ENCODE data around the gene ETHE1. TPM values are rescaled to one million over a fixed set of nuclear protein-coding genes. Genes with fewer than 3 reads are reported as not detected.

Gene ETHE1
- total RNA-seq, 3 donors from 2014 or later, result 235 to 713 (median 450) TPM

DNA sequence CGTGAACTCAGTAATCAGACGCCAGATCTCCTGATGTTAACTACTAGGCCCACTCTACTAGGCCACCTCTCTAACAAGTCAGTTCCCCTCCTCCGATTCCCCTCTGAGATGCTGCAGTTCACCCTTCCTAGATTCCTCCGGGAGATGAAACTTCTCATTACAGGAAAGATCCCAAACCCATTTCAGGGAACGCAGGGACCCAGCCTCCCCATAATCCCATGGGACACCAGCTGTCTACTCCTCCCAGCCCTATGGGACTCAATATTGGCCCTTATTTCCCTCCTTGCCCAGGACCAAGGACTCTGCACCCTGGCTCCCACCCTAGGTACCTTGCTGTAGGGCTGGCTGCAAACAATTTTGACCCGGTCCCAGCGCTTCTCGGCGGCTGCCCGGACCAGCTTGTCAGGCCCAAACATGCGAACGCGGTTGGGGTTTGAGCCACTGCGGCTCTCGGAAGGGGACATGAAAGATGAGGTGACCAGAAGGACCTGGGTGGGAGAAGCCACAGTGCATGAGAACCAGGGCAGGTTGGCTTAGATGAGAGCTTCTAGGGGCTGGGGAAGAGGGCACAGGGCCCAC is 27.4 kb upstream of the ETHE1 start:
- intact Hi-C loops (cut with DNase I, micrococcal nuclease), result loop anchor here in 1 of 2 donors (10.0 kb wide), 1 partner anchor 80 kb away; the partner anchor contains the start of gene CADM4
- TF ChIP-seq, protein P1, sequence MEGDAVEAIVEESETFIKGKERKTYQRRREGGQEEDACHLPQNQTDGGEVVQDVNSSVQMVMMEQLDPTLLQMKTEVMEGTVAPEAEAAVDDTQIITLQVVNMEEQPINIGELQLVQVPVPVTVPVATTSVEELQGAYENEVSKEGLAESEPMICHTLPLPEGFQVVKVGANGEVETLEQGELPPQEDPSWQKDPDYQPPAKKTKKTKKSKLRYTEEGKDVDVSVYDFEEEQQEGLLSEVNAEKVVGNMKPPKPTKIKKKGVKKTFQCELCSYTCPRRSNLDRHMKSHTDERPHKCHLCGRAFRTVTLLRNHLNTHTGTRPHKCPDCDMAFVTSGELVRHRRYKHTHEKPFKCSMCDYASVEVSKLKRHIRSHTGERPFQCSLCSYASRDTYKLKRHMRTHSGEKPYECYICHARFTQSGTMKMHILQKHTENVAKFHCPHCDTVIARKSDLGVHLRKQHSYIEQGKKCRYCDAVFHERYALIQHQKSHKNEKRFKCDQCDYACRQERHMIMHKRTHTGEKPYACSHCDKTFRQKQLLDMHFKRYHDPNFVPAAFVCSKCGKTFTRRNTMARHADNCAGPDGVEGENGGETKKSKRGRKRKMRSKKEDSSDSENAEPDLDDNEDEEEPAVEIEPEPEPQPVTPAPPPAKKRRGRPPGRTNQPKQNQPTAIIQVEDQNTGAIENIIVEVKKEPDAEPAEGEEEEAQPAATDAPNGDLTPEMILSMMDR (IDR thresholded peaks at IDR 0.05), result no peak
- ATAC-seq (no peak), DNase-seq (no peak)
- Histone ChIP-seq H3K9me3 (no peaks in the 10 kb centered on the region), H3K4me1 (ENCODE audit: low read depth) (no peaks in the 10 kb centered on the region), H3K36me3 (ENCODE audit: low read depth) (no peaks in the 10 kb centered on the region), H3K4me3 (no peak overlapping the region)

DNA sequence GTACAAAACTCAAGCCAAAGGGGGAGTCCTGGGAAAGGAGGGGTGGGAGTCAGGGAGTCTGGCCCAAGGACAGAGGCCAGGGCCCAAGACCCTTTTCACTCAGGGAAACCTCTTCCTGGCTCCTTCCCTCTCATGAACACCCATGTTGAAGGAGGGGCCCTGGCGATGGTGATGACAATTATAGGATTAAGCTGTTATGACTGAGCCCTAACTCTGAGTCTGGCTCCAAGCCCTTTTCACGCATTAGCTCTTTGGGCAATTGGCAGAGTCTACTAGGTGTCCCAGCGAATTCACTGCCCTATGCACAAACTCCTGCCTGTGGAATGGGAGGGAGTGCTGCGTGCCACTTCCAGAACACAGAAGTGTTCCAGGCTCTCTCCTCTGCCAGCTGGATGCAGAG is 26.7 kb upstream of the ETHE1 start:
- intact Hi-C loops (cut with DNase I, micrococcal nuclease), result loop anchor here in 1 of 2 donors (10.0 kb wide), 1 partner anchor 81 kb away; the partner anchor contains the start of gene CADM4
- Histone ChIP-seq H3K9me3 (no peaks in the 10 kb centered on the region), H3K4me1 (ENCODE audit: low read depth) (no peaks in the 10 kb centered on the region), H3K4me3 (no peak overlapping the region), H3K36me3 (ENCODE audit: low read depth) (no peaks in the 10 kb centered on the region)
- DNase-seq (no peak), ATAC-seq (no peak)
- TF ChIP-seq, protein P1 (IDR thresholded peaks at IDR 0.05), result no peak

DNA sequence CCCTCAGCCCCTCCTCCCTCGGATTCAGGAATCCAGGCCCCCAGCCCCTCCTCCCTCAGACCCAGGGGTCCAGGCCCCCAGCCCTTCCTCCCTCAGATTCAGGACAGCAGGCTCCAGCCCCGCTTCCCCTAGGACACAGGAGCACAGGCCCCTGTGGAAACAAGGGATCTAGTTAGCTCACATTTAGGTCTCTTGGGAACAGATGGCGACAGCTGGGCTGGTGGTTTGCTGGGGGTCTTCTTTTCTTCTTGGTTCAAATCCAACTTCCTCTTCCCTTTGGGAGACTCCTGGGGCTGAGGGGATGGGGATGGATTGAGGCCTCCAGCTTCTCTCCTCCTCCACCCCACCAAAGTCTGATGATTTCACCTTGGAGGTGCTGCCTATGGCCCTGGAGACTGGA is 25.6 kb upstream of the ETHE1 start:
- DNase-seq, result no peak
- H3K4me1 ChIP-seq (ENCODE audit: low read depth), result no peaks in the 10 kb centered on the region
- intact Hi-C loops (cut with DNase I, micrococcal nuclease), result loop anchor here in 1 of 2 donors (10.0 kb wide), 1 partner anchor 82 kb away; the partner anchor contains the start of gene CADM4
- ATAC-seq, result no peak
- no peaks in the 10 kb centered on the region for H3K36me3 ChIP-seq (ENCODE audit: low read depth)
- no peak overlapping the region for H3K4me3 ChIP-seq
- H3K9me3 ChIP-seq, result no peaks in the 10 kb centered on the region
- TF ChIP-seq, protein P1 (IDR thresholded peaks at IDR 0.05), result no peak

DNA sequence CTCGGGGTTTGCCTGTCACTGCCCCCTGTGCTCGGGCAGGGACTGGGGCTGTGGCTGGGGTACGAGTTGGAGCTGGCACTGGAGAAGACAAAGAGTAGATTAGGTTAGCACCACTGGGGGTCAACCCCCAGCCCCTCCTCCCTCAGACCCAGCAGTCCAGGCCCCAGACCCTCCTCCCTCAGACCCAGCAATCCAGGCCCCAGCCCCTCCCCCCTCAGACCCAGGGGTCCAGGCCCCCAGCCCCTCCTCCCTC is 25.1 kb upstream of the ETHE1 start:
- H3K9me3 ChIP-seq, result no peaks in the 10 kb centered on the region
- TF ChIP-seq, protein P1 (IDR thresholded peaks at IDR 0.05), result no peak
- no peaks in the 10 kb centered on the region for H3K4me1 ChIP-seq (ENCODE audit: low read depth)
- H3K4me3 ChIP-seq, result no peak overlapping the region
- ATAC-seq, result no peak
- no peak for DNase-seq
- intact Hi-C loops (cut with DNase I, micrococcal nuclease), result loop anchor here in 1 of 2 donors (10.0 kb wide), 1 partner anchor 83 kb away; the partner anchor contains the start of gene CADM4
- H3K36me3 ChIP-seq (ENCODE audit: low read depth), result no peaks in the 10 kb centered on the region

DNA sequence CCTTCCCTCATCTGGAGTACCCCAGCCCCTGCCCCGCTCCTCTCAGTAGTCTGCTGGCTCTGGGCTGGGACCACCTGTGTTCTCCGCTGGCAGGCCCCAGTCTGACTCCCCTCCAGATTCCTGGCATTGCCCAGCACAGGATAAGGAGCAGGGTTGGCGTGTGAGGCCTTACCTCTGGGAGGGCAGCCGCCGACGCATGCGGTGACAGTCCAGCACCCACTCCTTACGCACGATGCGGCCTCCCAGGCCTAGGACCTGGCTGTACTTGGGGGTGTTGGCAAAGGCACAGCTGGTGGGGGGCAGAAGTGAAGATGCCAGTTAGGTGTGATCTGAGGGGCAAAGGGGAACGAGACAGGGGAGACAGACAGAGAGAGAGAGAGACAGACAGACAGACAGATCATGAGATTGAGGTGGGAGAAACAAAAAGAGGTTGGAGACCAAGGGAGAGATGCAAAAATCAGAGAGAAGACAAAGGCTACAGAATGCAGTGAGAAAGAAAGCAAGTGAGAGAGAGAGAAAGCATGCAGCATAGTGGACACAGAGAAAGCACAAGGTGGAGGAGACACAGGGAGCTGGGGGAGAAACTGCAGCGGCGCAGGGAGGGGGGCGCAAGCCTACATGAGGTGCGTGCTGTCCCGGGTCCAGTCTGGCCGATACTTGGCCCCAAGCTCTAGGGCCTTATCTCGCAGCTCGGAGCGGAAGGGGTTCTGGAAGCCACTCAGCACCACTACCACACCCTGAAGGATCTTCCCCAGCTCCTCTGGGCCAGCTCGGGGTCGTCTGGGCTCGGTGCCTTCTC is 24.6 kb upstream of the ETHE1 start:
- intact Hi-C loops (cut with DNase I, micrococcal nuclease), result loop anchor here in 1 of 2 donors (10.0 kb wide), 1 partner anchor 83 kb away; the partner anchor contains the start of gene CADM4
- no peaks in the 10 kb centered on the region for H3K9me3 ChIP-seq
- TF ChIP-seq, protein P1 (IDR thresholded peaks at IDR 0.05), result no peak
- no peaks in the 10 kb centered on the region for H3K36me3 ChIP-seq (ENCODE audit: low read depth)
- ATAC-seq, result no peak
- DNase-seq, result no peak
- no peaks in the 10 kb centered on the region for H3K4me1 ChIP-seq (ENCODE audit: low read depth)
- H3K4me3 ChIP-seq, result no peak overlapping the region
